ENCODE measurements around the gene GPR153.

DNA sequence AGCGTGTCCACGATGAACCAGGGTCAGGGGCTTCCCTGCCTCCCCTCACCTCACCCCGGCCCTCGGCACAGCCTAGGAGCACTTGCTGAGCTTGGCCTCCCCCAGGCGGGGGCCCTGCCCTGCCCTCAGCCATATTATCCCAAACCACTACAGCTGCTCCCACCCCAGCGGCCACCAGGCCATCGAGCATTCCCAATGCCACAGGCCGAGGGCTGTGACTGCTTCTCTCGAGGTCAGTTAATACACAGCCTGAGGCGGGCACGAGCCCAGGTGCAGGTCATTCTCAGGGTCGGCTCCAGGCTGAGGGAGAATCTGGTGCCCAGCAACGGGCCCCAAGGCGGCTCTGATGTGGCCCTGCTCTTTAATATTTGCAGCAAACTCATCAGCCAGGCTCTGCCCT, 8.4 kb upstream of the GPR153 start:
- TF ChIP-seq, protein P1, sequence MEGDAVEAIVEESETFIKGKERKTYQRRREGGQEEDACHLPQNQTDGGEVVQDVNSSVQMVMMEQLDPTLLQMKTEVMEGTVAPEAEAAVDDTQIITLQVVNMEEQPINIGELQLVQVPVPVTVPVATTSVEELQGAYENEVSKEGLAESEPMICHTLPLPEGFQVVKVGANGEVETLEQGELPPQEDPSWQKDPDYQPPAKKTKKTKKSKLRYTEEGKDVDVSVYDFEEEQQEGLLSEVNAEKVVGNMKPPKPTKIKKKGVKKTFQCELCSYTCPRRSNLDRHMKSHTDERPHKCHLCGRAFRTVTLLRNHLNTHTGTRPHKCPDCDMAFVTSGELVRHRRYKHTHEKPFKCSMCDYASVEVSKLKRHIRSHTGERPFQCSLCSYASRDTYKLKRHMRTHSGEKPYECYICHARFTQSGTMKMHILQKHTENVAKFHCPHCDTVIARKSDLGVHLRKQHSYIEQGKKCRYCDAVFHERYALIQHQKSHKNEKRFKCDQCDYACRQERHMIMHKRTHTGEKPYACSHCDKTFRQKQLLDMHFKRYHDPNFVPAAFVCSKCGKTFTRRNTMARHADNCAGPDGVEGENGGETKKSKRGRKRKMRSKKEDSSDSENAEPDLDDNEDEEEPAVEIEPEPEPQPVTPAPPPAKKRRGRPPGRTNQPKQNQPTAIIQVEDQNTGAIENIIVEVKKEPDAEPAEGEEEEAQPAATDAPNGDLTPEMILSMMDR (IDR thresholded peaks at IDR 0.05 in 8 of 11, conservative IDR thresholded peaks at IDR 0.05 in 3 of 11), result no peak
- no peak for TF ChIP-seq POLR2AphosphoS5 (IDR thresholded peaks at IDR 0.05)
- TF ChIP-seq POLR2A (IDR thresholded peaks at IDR 0.05), result no peak
